CD14-positive monocyte (primary cell): ENCODE results near the gene CFHR1. TPM values are rescaled to one million over a fixed set of nuclear protein-coding genes. Genes with fewer than 3 reads are reported as not detected.

Experiments used
- DNase-seq, 3 donors: peaks; one replicate each; pipeline ENCODE4 v3.0.0-alpha.2; 2011 to 2022
- H2AFZ ChIP-seq: 2 replicates; pipeline ENCODE4 v1.6.0; 2012; ENCODE audit warnings: mild to moderate bottlenecking, low read depth, low read length, inconsistent platforms; ENCODE audit not compliant: insufficient read depth, poor library complexity, severe bottlenecking
- H3K27ac ChIP-seq, 2 donors: 1 replicate in 1 of 2; 2 replicates in 1 of 2; pipeline ENCODE4 v1.5.1; 2012 to 2013; ENCODE audit warnings: low read length in 2 of 2, control low read depth in 1 of 2, inconsistent platforms in 1 of 2, low read depth in 1 of 2, mild to moderate bottlenecking in 1 of 2
- H3K27me3 ChIP-seq, 2 donors: one replicate each; pipeline versions ENCODE4 v1.6.0 to v1.6.1; 2011 to 2013; ENCODE audit warnings: low read length in 2 of 2; ENCODE audit not compliant: control insufficient read depth in 2 of 2, insufficient read depth in 2 of 2
- H3K36me3 ChIP-seq, 2 donors: replicated peaks in 1 of 2; 1 replicate in 1 of 2; 2 replicates in 1 of 2; pipeline versions ENCODE4 v1.5.1 to v1.6.1; 2012 to 2013; ENCODE audit warnings: low read length in 2 of 2, control low read depth in 1 of 2, inconsistent platforms in 1 of 2, mild to moderate bottlenecking in 1 of 2; ENCODE audit not compliant: insufficient read depth in 2 of 2, control insufficient read depth in 1 of 2
- H3K4me1 ChIP-seq, 2 donors: 1 replicate in 1 of 2; 2 replicates in 1 of 2; pipeline versions ENCODE4 v1.5.1 to v1.6.1; 2012 to 2013; ENCODE audit warnings: low read length in 2 of 2, control low read depth in 1 of 2, inconsistent platforms in 1 of 2, mild to moderate bottlenecking in 1 of 2, moderate library complexity in 1 of 2; ENCODE audit not compliant: insufficient read depth in 2 of 2, control insufficient read depth in 1 of 2
- H3K4me2 ChIP-seq: replicated peaks from 2 replicates; pipeline ENCODE3; 2012; ENCODE audit warnings: low read length, moderate library complexity, mild to moderate bottlenecking; ENCODE audit not compliant: poor library complexity, severe bottlenecking; ENCODE audit errors: extremely low read depth
- H3K4me3 ChIP-seq, 3 experiments: fragments of 200-600 bp in 1 of 3; sonication (generic) in 1 of 3; replicated peaks in 1 of 3; 1 replicate in 2 of 3; 2 replicates in 1 of 3; pipeline ENCODE4 v1.5.1; 2011 to 2013; ENCODE audit warnings: low read length in 3 of 3, mild to moderate bottlenecking in 3 of 3, control low read depth in 2 of 3, low read depth in 2 of 3, inconsistent platforms in 1 of 3, moderate library complexity in 1 of 3
- H3K79me2 ChIP-seq: 2 replicates; pipeline ENCODE4 v1.6.0; 2012; ENCODE audit warnings: mild to moderate bottlenecking, control low read depth, inconsistent platforms, low read length, moderate library complexity; ENCODE audit not compliant: insufficient read depth
- H3K9ac ChIP-seq: 2 replicates; pipeline ENCODE4 v1.6.0; 2017; ENCODE audit warnings: low read length, mild to moderate bottlenecking; ENCODE audit not compliant: insufficient read depth, poor library complexity, severe bottlenecking
- H3K9me3 ChIP-seq, 2 donors: replicated peaks in 1 of 2; 1 replicate in 1 of 2; 2 replicates in 1 of 2; pipeline versions ENCODE4 v1.5.1 to v1.6.1; 2012 to 2013; ENCODE audit warnings: low read length in 2 of 2, control low read depth in 1 of 2; ENCODE audit not compliant: control insufficient read depth in 1 of 2, insufficient read depth in 1 of 2
- H4K20me1 ChIP-seq: 2 replicates; pipeline ENCODE4 v1.6.0; 2012; ENCODE audit warnings: mild to moderate bottlenecking, low read length, control low read depth, moderate library complexity; ENCODE audit not compliant: insufficient read depth
- H3K27ac Mint-ChIP-seq, 7 donors: one replicate each; pipeline ENCODE4 v1.8.0; 2020; ENCODE audit warnings: mild to moderate bottlenecking in 7 of 7, mixed read lengths in 7 of 7, moderate library complexity in 6 of 7, inconsistent platforms in 2 of 7
- H3K27me3 Mint-ChIP-seq, 3 donors: one replicate each; pipeline ENCODE4 v1.8.0; 2021 to 2022; ENCODE audit warnings: low read depth in 3 of 3, mild to moderate bottlenecking in 3 of 3, mixed read lengths in 3 of 3, moderate library complexity in 3 of 3, inconsistent platforms in 1 of 3
- H3K36me3 Mint-ChIP-seq, 2 donors: one replicate each; pipeline ENCODE4 v1.8.0; 2020; ENCODE audit warnings: mixed read lengths in 2 of 2, inconsistent platforms in 1 of 2, mild to moderate bottlenecking in 1 of 2
- H3K4me1 Mint-ChIP-seq: one replicate; pipeline ENCODE4 v1.8.0; 2020; ENCODE audit warnings: mild to moderate bottlenecking, mixed read lengths
- H3K4me3 Mint-ChIP-seq, 2 donors: one replicate each; pipeline ENCODE4 v1.8.0; 2020; ENCODE audit warnings: mild to moderate bottlenecking in 2 of 2, mixed read lengths in 2 of 2, moderate library complexity in 1 of 2
- H3K9me3 Mint-ChIP-seq, 7 donors: one replicate each; pipeline ENCODE4 v1.8.0; 2020 to 2022; ENCODE audit warnings: mixed read lengths in 7 of 7, mild to moderate bottlenecking in 6 of 7, moderate library complexity in 6 of 7, inconsistent platforms in 2 of 7
- WGBS: methylation state at CpG from one replicate; pipeline ENCODE4 v1.1.5; 2013; ENCODE audit warnings: missing lambda C conversion rate; ENCODE audit not compliant: insufficient coverage; 5-methylcytosine and 5-hydroxymethylcytosine counted together
- intact Hi-C, 2 donors: fragments of 100-400 bp; cut with micrococcal nuclease; formaldehyde crosslinking; loops; one replicate each; pipeline versions ENCODE4 v1.15.0 to v1.15.1; 2023
- polyA plus RNA-seq, 3 donors: library from polyadenylated mRNA; depleted of rRNA in 1 of 3; unstranded in 2 of 3; stranded (reverse) in 1 of 3; fragments of 300-500 nt in 2 of 3; fragments of >200 nt in 1 of 3; fragmentation: Illumina TruSeq in 2 of 3; gene quantifications; 1 replicate in 2 of 3; 2 replicates in 1 of 3; pipeline ENCODE4 v1.2.3, GENCODE V29; 2012 to 2021
- TF ChIP-seq, protein P1 (sequence below): fragments of 200-600 bp; IDR thresholded peaks from one replicate; pipeline ENCODE4 v1.8.0; 2022; ENCODE audit warnings: antibody characterized with exemption, mild to moderate bottlenecking

The CFHR1 gene
- polyA plus RNA-seq, 3 donors: not detected

DNA sequence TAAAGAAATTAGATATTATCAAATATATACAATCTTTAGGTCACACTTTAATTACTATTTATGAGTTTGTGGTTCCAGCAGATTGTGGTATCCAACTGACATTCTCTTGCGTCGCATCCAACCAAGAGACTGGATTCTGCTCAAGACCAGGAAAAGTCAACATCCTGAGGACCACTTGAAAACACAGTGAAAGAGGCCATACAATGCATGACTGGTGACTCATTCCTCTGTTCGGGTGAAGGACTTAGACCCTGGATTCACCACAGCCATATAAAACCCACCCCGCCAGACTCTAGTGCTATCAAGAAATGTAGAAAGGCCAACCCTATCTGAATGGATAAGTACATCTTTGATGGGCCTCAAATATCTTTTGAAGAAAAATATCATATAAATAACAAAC is 53.9 kb downstream of the CFHR1 start:
- Histone ChIP-seq H3K36me3 (no peaks in the 10 kb centered on the region), H3K4me3 (no peak overlapping the region), H3K4me1 (no peaks in the 10 kb centered on the region), H3K79me2 (no peaks in the 10 kb centered on the region), H3K27ac (no peak overlapping the region), H2AFZ (no peak overlapping the region), H3K27me3 (peaks cover 0 to 8% of the 10 kb centered on the region in 2 donors), H4K20me1 (no peaks in the 10 kb centered on the region), H3K9me3 (peaks cover 5 to 14% of the 10 kb centered on the region in 2 donors), H3K9ac (no peak overlapping the region), H3K4me2 (no peak overlapping the region)
- Mint-ChIP-seq H3K27ac (no peak overlapping the region), H3K27me3 (peaks cover 2 to 7% (median 6%) of the 10 kb centered on the region in 3 donors), H3K9me3 (peaks cover 0 to 13% (median 2%) of the 10 kb centered on the region in 7 donors), H3K4me3 (no peak overlapping the region), H3K36me3 (no peaks in the 10 kb centered on the region), H3K4me1 (no peaks in the 10 kb centered on the region)
- WGBS: 87% methylated on average over 3 of the region's 4 CpGs
- TF ChIP-seq, protein P1, sequence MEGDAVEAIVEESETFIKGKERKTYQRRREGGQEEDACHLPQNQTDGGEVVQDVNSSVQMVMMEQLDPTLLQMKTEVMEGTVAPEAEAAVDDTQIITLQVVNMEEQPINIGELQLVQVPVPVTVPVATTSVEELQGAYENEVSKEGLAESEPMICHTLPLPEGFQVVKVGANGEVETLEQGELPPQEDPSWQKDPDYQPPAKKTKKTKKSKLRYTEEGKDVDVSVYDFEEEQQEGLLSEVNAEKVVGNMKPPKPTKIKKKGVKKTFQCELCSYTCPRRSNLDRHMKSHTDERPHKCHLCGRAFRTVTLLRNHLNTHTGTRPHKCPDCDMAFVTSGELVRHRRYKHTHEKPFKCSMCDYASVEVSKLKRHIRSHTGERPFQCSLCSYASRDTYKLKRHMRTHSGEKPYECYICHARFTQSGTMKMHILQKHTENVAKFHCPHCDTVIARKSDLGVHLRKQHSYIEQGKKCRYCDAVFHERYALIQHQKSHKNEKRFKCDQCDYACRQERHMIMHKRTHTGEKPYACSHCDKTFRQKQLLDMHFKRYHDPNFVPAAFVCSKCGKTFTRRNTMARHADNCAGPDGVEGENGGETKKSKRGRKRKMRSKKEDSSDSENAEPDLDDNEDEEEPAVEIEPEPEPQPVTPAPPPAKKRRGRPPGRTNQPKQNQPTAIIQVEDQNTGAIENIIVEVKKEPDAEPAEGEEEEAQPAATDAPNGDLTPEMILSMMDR: no peak
- intact Hi-C loops: no loop called here
- DNase-seq: no peak

DNA sequence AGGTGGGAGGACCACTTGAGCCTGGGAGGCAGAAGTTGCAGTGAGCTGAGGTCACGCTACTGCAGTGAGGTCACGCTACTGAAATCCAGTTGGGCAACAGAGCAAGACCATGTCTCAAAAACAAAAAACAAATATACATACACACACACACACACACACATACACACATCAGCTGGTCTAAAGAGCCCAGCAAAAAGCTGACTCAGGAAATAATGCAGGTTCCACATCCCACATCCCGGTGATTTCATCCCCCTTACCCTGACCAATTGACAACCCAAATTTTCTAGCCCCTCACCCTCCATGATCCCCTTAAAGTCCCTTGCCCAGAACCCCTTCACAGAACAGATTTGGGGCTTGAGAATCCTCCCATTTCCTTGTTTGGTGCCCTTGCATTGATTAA is 56.4 kb downstream of the CFHR1 start:
- H3K36me3 Mint-ChIP-seq: no peaks in the 10 kb centered on the region
- Histone ChIP-seq H3K4me2 (no peak overlapping the region), H4K20me1 (no peaks in the 10 kb centered on the region), H3K79me2 (no peaks in the 10 kb centered on the region), H3K9ac (no peak overlapping the region), H3K27ac (no peak overlapping the region), H3K4me1 (no peaks in the 10 kb centered on the region), H3K27me3 (peaks cover 0 to 8% of the 10 kb centered on the region in 2 donors), H3K36me3 (no peaks in the 10 kb centered on the region), H2AFZ (no peak overlapping the region), H3K9me3 (no peaks in the 10 kb centered on the region), H3K4me3 (no peak overlapping the region)
- no peak for DNase-seq
- peak overlapping the region in 1 of 7 donors; percentile 40 for H3K27ac Mint-ChIP-seq
- peaks cover 0 to 8% (median 2%) of the 10 kb centered on the region in 7 donors for H3K9me3 Mint-ChIP-seq
- intact Hi-C loops: no loop called here
- H3K4me1 Mint-ChIP-seq: no peaks in the 10 kb centered on the region
- WGBS: 94% methylated on average over 2 of the region's 3 CpGs
- TF ChIP-seq, protein P1: no peak
- H3K4me3 Mint-ChIP-seq: no peak overlapping the region
- H3K27me3 Mint-ChIP-seq: peaks cover 3 to 7% (median 6%) of the 10 kb centered on the region in 3 donors
